HCT116 (cell line): ENCODE data around the gene GNA12. TPM values are rescaled to one million over a fixed set of nuclear protein-coding genes. Genes with fewer than 3 reads are reported as not detected.

Source experiments
- ATAC-seq: fragments of 200-7000 bp; cut with Tn5 transposase; 2 replicates; pipeline ENCODE4 v1.9.1; 2020; ENCODE audit warnings: mild to moderate bottlenecking, moderate library complexity
- BruUV-seq: library from RNA; stranded (reverse); fragments of 400-500 nt; replicated peaks from 2 replicates; lab custom pipeline; 2021; lab: Mats Ljungman, UMichigan
- CTCF ChIA-PET: fragments of 300-600 bp; sonication (Branson Sonifier 250); formaldehyde crosslinking; loops from one replicate; lab custom pipeline; 2021; ENCODE audit warnings: antibody characterized with exemption; lab: Charles Lee
- POLR2A ChIA-PET: fragments of 300-600, 350-600 bp; sonication (Branson Sonifier 250); formaldehyde crosslinking; loops from one replicate; lab custom pipeline; 2021; ENCODE audit warnings: antibody characterized with exemption; lab: Charles Lee
- RAD21 ChIA-PET, 2 experiments: fragments of 300-600 bp; sonication (Branson Sonifier 250); formaldehyde crosslinking; loops; one replicate each; lab custom pipeline; 2023; ENCODE audit warnings: low total read pairs in 2 of 2; ENCODE audit not compliant: uncharacterized antibody in 2 of 2, unreplicated experiment in 2 of 2, low non-redundant PET in 1 of 2; lab: Charles Lee
- DNase-seq: peaks from one replicate; pipeline ENCODE4 v3.0.0-alpha.2; 2010; ENCODE audit warnings: low read depth, low spot score
- H2AFZ ChIP-seq: fragments of 200-600 bp; shearing (Covaris generic), sonication (generic); 2 replicates; pipeline ENCODE4 v1.6.1; 2017; ENCODE audit warnings: low read depth, mixed run types, mixed read lengths, antibody characterized with exemption, low read length; ENCODE audit not compliant: poor library complexity, severe bottlenecking
- H3K27ac ChIP-seq: 2 replicates; pipeline ENCODE4 v1.5.1; 2012; ENCODE audit warnings: low read depth, low read length
- H3K27me3 ChIP-seq: fragments of 200-600 bp; sonication (generic); 2 replicates; pipeline ENCODE4 v1.6.1; 2016; ENCODE audit warnings: mixed run types, low read length, mixed read lengths; ENCODE audit not compliant: insufficient read depth
- H3K36me3 ChIP-seq, 2 experiments: fragments of 200-500 bp in 1 of 2; fragments of 200-600 bp in 1 of 2; sonication (Bioruptor generic) in 1 of 2; sonication (generic) in 1 of 2; 2 replicates each; pipeline versions ENCODE4 v1.5.1 to v1.6.1; 2014 to 2016; ENCODE audit warnings: low read length in 2 of 2, inconsistent platforms in 1 of 2, mixed read lengths in 1 of 2, mixed run types in 1 of 2; ENCODE audit not compliant: insufficient read depth in 2 of 2, control insufficient read depth in 1 of 2
- H3K4me1 ChIP-seq, 2 experiments: fragments of 200-600 bp in 1 of 2; sonication (generic) in 1 of 2; 2 replicates each; pipeline versions ENCODE4 v1.5.1 to v1.6.1; 2012 to 2017; ENCODE audit warnings: low read length in 2 of 2, inconsistent platforms in 1 of 2, mild to moderate bottlenecking in 1 of 2, mixed read lengths in 1 of 2, mixed run types in 1 of 2, moderate library complexity in 1 of 2; ENCODE audit not compliant: insufficient read depth in 2 of 2, control insufficient read depth in 1 of 2
- H3K4me2 ChIP-seq: fragments of 200-600 bp; sonication (generic); 2 replicates; pipeline ENCODE4 v1.6.1; 2017; ENCODE audit warnings: mixed run types, low read length, mixed read lengths
- H3K4me3 ChIP-seq, 2 experiments: fragments of 200-600 bp in 1 of 2; sonication (generic) in 1 of 2; replicated peaks in 1 of 2; 2 replicates each; pipeline ENCODE4 v1.5.1; 2011 to 2016; ENCODE audit warnings: low read length in 2 of 2, control low read depth in 1 of 2, low read depth in 1 of 2, mild to moderate bottlenecking in 1 of 2, mixed read lengths in 1 of 2, mixed run types in 1 of 2
- H3K79me2 ChIP-seq: fragments of 200-600 bp; sonication (generic); 2 replicates; pipeline ENCODE4 v1.6.1; 2017; ENCODE audit warnings: mild to moderate bottlenecking, mixed run types, low read length, moderate library complexity, mixed read lengths; ENCODE audit not compliant: insufficient read depth
- H3K9ac ChIP-seq: fragments of 200-600 bp; sonication (generic); 2 replicates; pipeline ENCODE4 v1.6.1; 2016; ENCODE audit warnings: low read length, mixed read lengths
- H3K9me2 ChIP-seq: fragments of 200-600 bp; sonication (generic), shearing (Covaris generic); 2 replicates; pipeline ENCODE4 v1.6.1; 2017; ENCODE audit warnings: mixed run types, mild to moderate bottlenecking, moderate library complexity; ENCODE audit not compliant: insufficient read depth
- H3K9me3 ChIP-seq, 2 experiments: fragments of 200-500 bp in 1 of 2; fragments of 200-600 bp in 1 of 2; sonication (Bioruptor generic) in 1 of 2; sonication (generic) in 1 of 2; 2 replicates each; pipeline ENCODE4 v1.6.1; 2014 to 2017; ENCODE audit warnings: low read length in 2 of 2, mixed read lengths in 2 of 2, inconsistent platforms in 1 of 2, low read depth in 1 of 2, mild to moderate bottlenecking in 1 of 2, mixed run types in 1 of 2, moderate library complexity in 1 of 2; ENCODE audit not compliant: control insufficient read depth in 1 of 2, insufficient read depth in 1 of 2
- H4K20me1 ChIP-seq: fragments of 200-600 bp; sonication (generic), shearing (Covaris generic); 2 replicates; pipeline ENCODE4 v1.6.1; 2017; ENCODE audit warnings: mixed run types, mild to moderate bottlenecking, moderate library complexity; ENCODE audit not compliant: insufficient read depth
- ATF3 ChIP-seq: IDR thresholded peaks from 2 replicates; pipeline ENCODE4 v1.6.1; 2012
- CEBPB ChIP-seq: IDR thresholded peaks from 2 replicates; pipeline ENCODE4 v1.6.1; 2012; ENCODE audit warnings: low read depth
- ELF1 ChIP-seq: IDR thresholded peaks from 2 replicates; pipeline ENCODE4 v1.6.1; 2012; ENCODE audit warnings: low read depth, borderline replicate concordance
- FOSL1 ChIP-seq: IDR thresholded peaks from 2 replicates; pipeline ENCODE4 v1.6.1; 2012; ENCODE audit warnings: low read depth
- POLR2A ChIP-seq: IDR thresholded peaks from 2 replicates; pipeline ENCODE4 v1.7.0; 2011; ENCODE audit warnings: borderline replicate concordance; ENCODE audit not compliant: insufficient read depth, insufficient read length; ENCODE audit errors: extremely low read depth
- POLR2AphosphoS5 ChIP-seq: IDR thresholded peaks from 2 replicates; pipeline ENCODE4 v1.6.1; 2011; ENCODE audit warnings: mild to moderate bottlenecking, low read depth, low read length, moderate library complexity
- RAD21 ChIP-seq: IDR thresholded peaks from 2 replicates; pipeline ENCODE4 v1.6.1; 2012; ENCODE audit warnings: low read depth, mild to moderate bottlenecking
- REST ChIP-seq: IDR thresholded peaks from 2 replicates; pipeline ENCODE4 v1.6.1; 2012; ENCODE audit warnings: low read depth
- SIN3A ChIP-seq: IDR thresholded peaks from 2 replicates; pipeline ENCODE4 v1.6.1; 2012; ENCODE audit warnings: low read depth
- SRF ChIP-seq: IDR thresholded peaks from 2 replicates; pipeline ENCODE4 v1.6.1; 2012; ENCODE audit warnings: low read depth
- YY1 ChIP-seq: IDR thresholded peaks from 2 replicates; pipeline ENCODE4 v1.6.1; 2011; ENCODE audit warnings: low read length, low read depth, moderate library complexity, mild to moderate bottlenecking; ENCODE audit not compliant: insufficient replicate concordance; ENCODE audit errors: extremely low read depth
- ZNF274 ChIP-seq: fragments of 200-500 bp; sonication (Bioruptor generic); IDR thresholded peaks from 2 replicates; pipeline ENCODE4 v1.6.1; 2014; ENCODE audit warnings: mild to moderate bottlenecking, low read depth, low read length, inconsistent platforms
- intact Hi-C: fragments of 100-400 bp; cut with micrococcal nuclease; formaldehyde crosslinking; loops from 2 replicates; pipeline ENCODE4 v1.10.0; 2022
- total RNA-seq: library from RNA; stranded (reverse); gene quantifications from one replicate; pipeline ENCODE4 v1.2.1, GENCODE V29; 2021; ENCODE audit not compliant: unreplicated experiment
- TF ChIP-seq, protein P1 (sequence below): IDR thresholded peaks from 2 replicates; pipeline ENCODE4 v1.6.1; 2011; ENCODE audit warnings: mild to moderate bottlenecking, low read length, moderate library complexity; ENCODE audit not compliant: insufficient replicate concordance; ENCODE audit errors: extremely low read depth

Gene GNA12
- total RNA-seq, 1 experiment from 2014 or later: 32.6 TPM

- Histone ChIP-seq H3K4me1 (no peaks in the 10 kb centered on the region), H3K4me2 (no peak overlapping the region)
Observed at GRCh38 chr7:2814186-2814945, 29.7 kb downstream of the GNA12 start.

More at GRCh38 chr7:2814186-2814945, 29.7 kb downstream of the GNA12 start:
- ChIA-PET CTCF (no interaction called here), POLR2A (no interaction called here), RAD21 (no interaction called here)
- no peaks in the 10 kb centered on the region for H3K27me3 ChIP-seq
- DNase-seq (no peak), ATAC-seq (no peak)
- H3K9me2 ChIP-seq: no peaks in the 10 kb centered on the region
- no peak overlapping the region for H2AFZ ChIP-seq
- H3K79me2 ChIP-seq: peaks cover 61% of the 10 kb centered on the region
- intact Hi-C loops: no loop called here
- H3K36me3 ChIP-seq: no peaks in the 10 kb centered on the region
- H3K4me3 ChIP-seq: no peak overlapping the region
- H3K9me3 ChIP-seq: no peaks in the 10 kb centered on the region
- TF ChIP-seq, protein P1, sequence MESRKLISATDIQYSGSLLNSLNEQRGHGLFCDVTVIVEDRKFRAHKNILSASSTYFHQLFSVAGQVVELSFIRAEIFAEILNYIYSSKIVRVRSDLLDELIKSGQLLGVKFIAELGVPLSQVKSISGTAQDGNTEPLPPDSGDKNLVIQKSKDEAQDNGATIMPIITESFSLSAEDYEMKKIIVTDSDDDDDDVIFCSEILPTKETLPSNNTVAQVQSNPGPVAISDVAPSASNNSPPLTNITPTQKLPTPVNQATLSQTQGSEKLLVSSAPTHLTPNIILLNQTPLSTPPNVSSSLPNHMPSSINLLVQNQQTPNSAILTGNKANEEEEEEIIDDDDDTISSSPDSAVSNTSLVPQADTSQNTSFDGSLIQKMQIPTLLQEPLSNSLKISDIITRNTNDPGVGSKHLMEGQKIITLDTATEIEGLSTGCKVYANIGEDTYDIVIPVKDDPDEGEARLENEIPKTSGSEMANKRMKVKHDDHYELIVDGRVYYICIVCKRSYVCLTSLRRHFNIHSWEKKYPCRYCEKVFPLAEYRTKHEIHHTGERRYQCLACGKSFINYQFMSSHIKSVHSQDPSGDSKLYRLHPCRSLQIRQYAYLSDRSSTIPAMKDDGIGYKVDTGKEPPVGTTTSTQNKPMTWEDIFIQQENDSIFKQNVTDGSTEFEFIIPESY: no peak
- TF ChIP-seq FOSL1: no peak
- TF ChIP-seq POLR2A: no peak
- no peak for TF ChIP-seq REST
- no peak for TF ChIP-seq CEBPB
- TF ChIP-seq POLR2AphosphoS5: no peak
- no peak for TF ChIP-seq ZNF274
- TF ChIP-seq SRF: no peak
- TF ChIP-seq ATF3: no peak
- no peak for TF ChIP-seq SIN3A
- no peak for TF ChIP-seq YY1
- TF ChIP-seq ELF1: no peak
- TF ChIP-seq RAD21: no peak
- no TSS peak for BruUV-seq
- no peaks in the 10 kb centered on the region for H4K20me1 ChIP-seq
- no peak overlapping the region for H3K27ac ChIP-seq
- no peak overlapping the region for H3K9ac ChIP-seq
